ENCODE measurements around the gene GBX2.

GBX2 gene

DNA sequence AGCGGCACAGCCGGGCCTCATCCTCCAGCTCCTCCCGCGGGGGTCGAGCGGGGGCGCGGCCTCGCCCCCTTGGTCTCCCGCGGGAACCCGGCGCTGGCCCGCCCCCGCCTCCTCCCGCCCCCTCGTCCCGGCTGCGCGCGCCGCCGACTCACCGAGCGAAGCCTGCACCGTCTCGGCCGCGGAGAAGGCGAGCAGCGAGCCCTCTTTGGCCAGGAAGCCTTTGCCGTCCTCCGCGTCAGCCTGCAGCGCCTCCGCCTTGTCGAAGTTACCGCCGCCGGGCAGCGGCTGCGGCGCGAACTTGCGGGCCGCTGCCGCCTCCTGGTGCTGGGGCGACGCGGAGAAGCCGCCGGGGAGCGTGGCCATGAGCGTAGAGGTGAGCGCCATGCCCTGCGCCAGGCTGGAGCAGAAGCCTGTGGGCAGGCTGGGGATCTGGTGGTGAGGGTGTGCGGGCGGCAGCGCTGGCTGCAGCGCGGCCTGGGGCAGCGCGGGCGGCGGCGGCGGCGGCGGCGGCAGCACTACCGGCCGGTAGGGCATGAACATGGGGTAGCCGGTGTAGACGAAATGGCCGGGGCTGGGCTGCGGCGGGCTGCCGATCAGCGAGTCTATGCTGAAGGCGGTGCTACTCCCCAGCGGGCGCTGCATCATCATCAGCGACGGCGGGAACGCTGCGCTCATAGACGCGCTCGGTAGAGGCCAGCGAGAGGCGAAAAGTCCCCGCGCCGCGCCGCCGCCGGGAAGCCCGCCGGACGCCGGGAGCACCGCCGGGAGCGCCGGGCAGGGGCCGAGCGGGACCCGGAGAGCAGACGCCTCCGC, 683 bp downstream of the GBX2 start:
- no peak for DNase-seq (ENCODE audit: low read depth)

DNA sequence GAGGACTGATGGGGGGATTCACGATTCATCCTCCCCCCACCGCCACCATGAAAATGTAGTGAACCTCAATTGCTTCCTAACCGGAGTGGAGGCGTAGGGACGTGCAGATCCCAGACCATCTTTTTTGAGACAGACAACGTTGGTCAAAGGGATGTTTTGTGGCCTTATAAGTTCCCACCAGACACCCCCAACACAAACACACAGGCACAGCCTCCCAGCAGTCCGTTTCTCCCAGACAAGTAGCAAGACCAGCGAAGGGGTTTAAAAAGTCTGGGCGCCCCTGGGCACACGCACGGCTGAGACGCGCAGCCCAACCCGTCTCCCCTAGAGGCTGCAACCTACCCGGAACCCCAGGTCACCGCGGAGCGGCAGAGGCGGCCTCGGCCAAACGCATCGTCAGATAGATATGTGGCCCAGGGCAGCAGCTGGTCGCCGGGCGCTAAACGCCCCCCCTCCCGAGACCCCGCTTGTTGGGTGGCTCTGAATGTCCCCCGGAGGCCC, 1.3 kb downstream of the GBX2 start:
- DNase-seq (ENCODE audit: low read depth) = no peak

DNA sequence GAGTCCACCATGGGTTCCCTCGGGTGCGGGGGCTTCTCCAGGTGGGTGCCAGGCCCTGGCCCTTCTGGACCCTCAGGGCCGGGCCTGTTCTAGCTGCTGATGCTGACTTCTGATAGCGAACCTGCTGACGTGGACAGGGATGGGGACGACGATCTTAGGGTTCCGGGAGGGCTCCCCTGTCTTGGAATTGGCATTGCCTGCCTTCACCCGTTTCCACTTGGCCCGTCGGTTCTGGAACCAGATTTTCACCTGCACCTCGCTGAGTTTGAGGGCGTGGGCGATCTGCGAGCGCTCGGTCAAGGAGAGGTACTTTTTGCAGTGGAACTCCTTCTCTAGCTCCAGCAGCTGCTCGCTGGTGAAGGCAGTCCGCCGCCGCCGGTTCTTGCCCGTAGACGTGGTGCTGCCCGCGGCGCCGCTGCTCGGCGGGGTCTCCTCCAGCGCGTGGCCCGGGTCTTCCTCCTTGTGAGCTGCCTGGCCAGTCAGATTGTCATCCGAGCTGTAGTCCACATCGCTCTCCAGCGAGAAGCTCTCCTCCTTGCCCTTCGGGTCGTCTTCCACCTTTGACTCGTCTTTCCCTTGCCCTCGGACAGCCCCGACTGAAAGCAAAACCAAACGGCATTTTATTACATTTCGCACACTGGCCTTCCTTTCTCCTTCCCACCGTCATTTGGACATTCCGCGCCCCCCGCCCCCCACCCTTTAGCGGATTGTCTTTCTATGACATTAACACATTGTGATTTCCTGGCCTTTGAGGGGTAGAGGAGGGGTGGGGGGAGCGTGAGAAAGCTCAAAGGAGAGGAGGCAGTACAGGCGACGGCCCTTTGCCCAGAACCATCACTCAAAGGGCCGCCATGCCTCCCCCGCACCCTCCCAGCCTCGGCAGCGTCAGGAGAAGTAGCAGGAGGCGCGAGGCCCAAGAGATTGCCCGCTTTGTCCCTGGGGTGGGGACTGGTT, 2.1 kb downstream of the GBX2 start:
- no peak for DNase-seq (ENCODE audit: low read depth)

DNA sequence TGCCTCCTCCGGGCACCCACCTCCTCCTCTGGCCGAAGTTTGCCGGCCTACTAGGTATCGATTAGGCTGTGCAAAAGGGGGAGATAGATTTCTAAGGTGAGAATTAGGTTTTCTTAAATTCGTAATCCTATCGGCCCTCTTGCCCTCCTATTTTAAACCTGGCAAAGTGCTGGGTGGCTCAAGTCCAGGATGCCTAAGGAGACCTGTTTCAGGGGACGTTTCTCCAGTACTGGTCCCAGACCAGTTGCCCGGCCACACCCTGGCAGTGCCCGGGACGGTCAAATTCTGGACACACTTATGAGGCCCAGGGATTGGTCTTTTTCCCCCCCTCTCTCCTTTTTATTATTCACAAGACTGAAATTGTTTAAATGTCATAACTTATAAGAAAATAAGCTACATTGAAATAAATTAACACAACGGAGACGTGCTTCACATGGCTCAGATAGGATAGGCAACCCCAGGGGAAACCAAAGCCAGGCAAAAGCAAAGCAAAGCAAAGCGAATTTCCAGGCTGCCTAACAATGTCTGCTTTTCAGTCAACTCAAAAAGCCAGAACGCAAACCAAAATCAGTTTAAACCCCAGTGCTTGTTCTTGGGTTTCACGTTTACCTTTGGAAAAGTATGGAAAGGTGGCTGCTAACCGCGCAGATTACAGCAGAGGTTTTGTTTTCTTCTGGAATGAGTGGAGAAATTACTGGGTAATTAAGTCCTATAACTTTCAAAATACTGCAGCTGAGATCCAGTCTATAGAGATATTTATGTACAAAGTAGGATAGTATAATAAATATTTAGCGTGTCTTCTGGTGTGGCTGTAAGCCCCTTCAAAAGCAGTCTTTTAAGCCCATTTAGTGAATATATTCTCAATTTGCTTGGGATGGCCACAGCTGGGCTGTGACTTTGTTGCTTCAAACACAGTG, 3.0 kb downstream of the GBX2 start:
- DNase-seq (ENCODE audit: low read depth) = no peak

DNA sequence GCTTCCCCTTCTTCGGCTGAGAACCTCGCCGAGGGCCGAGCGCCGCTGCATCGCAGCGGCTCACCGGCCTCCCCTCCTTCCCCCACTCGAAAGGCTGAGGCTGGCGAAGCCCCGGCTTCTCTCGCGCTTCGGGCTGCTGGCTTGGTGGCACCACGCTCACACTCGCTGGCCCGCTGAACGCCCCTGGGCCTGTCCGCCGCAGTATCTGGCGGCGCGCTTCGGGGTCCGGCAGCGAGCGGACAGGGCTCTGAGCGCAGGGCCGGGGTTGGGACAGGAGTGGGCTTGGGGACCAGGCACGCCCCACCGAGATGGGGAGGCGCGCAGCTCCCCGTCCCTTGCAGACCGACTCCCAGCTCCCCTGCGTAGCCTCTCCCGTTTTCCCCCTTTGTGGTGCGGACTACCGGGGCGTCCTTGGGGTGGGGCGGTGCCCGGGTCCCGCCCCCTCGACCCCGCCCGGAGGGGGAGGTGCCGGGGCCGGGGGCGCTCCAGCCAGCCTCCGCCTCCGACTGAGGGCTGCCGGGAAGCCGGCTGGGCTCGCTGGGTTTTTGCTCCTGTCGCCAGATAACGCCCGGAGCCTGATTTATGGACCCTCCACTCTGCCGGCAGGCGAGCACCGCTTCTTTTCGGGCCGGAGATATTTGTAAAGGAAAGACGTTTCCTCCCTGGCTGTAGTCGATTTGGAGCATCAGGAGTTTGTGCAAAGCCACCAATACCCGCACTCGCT, 3.8 kb downstream of the GBX2 start:
- DNase-seq (ENCODE audit: low read depth) = no peak

DNA sequence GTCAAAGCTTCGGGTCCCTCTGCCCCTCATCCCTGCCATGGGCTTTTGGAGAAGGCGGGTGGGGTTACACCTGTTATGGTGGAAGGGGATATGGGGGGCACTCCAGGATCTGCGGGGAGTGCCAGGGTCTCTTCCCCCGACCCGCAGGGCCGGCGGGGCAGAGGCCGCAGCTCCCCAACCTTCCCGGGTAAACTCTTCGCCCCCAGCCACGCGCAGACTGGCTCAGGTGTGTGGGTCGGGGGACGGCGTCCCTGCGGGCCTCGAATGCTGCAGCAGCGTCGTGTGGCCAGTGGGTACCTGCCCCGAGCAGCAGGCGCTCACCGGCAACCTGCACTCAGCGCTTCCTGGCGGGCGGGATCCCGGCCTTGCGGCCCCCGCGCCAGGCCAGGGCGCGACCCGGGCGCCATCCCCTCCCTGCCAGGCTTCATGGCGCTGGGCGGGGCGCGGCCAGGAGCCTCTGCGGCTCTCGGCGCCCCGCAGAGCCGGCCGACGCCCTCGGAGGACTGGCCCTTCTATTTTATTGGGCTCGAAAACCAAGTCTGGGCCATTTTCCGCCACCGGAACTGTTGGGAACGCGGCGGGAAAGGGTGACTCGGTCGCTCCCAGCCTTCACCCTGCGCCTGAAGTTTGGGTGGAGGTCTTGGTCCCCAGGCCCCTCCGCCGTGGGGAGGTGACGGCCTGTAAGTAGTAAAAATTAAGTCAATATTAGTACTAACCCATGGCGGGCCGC, 4.5 kb downstream of the GBX2 start:
- DNase-seq (ENCODE audit: low read depth) = no peak

DNA sequence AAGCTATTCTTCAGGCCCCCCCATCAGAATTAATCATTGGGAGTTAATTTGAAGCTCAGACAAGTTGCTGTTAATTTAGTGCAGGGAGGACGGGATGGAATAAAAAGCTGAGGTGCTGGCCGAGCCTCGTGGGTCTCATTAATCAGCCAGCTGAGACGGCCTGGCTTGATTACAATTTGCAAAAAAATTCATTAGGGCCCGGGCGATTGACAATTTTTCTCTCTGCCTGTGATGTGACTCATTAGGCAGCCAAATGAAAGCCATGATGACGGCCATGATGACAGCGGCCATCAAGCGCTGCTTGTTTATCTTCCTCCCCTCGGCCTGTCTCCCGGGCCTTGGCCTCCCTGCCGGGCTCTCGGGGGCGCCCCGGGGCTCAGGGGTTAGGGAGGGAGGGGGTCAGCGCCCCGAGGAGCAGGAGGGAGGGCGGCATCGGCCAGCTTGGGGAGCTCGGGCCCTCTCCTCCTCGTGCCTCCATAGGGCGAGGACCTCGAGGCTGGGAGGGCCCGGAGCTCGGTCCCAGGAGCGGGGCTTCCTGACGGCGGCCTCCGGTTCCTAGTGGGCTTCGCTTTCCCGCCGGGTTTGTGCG, 5.2 kb downstream of the GBX2 start:
- no peak for DNase-seq (ENCODE audit: low read depth)

DNA sequence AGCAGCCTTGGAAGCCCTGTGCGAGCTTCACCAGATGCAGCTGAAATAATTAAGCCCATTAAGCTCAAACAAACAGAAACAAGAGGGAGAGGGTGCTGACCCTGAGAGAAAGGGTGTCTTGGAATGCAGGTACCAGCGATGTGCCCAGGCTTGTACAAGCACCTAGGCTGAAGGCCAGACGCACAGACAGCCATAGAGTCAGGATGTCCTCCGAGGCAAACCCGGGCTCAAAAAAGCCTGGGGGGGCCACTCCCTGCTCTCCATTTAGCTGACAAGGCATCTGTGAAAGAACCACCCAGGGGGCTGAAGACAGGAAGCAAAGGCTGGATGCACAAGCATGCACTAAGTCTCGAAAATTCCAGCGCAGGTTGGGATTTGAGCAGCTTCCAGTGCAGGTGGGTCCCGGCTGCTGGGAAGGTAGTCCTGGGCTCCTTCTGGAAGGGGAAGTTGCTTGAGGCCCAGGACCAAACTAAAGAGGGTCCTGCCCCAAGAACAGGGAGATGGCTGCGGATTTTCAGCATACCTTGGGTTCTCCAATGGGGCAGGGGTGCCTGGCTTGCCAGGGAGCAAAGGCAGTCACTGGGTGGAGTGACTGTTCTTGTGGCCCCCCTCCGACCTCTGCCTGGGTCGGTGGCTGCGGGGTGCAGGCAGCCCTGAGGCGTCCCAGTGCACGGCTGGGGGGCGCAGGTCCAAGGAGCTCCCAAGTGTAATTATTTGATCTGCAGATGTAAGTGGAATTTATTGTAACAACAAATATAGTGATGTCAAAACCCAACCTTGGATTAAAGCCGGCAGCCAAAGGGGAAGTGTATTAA, 5.9 kb downstream of the GBX2 start:
- no peak for DNase-seq (ENCODE audit: low read depth)

DNA sequence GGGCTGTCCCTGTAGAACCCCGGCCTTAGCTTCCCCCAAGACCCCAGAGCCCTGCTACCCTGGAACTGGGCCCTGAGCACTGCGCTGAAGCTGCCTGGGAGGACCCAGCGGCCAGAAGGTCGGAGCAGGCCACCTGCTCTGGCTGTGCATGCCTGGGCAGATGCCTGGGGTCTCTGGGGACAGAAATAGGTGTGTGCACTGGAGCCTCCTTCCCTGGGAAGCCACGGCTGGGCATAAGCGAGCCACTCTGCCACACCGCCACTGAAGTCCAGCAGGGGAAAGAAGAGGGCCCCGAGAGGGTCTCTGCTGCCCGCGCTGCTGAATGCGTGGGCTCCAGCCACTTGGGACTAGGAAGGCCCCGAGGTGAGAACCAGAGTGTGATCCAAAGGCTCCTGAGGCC, 6.7 kb downstream of the GBX2 start:
- DNase-seq (ENCODE audit: low read depth) = no peak

DNA sequence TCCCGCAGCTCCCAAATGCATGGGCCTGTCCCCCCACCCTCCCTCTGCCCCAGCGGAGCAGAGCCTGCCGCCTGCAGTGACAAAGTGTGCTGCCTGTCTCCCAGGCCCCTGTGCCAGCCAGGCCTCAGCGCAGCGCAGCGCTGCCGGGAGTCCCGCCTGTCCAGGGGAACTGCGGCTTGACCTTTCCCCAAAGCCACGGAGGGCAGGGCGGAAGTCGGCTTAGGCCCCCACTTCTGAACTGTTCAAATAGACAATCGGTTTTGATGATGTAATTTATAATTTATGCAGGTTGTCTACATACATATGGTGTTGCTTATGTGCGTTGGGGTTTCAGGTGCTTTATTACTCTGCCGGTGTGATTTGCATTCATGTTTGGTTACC, 7.1 kb downstream of the GBX2 start:
- no peak for DNase-seq (ENCODE audit: low read depth)

DNA sequence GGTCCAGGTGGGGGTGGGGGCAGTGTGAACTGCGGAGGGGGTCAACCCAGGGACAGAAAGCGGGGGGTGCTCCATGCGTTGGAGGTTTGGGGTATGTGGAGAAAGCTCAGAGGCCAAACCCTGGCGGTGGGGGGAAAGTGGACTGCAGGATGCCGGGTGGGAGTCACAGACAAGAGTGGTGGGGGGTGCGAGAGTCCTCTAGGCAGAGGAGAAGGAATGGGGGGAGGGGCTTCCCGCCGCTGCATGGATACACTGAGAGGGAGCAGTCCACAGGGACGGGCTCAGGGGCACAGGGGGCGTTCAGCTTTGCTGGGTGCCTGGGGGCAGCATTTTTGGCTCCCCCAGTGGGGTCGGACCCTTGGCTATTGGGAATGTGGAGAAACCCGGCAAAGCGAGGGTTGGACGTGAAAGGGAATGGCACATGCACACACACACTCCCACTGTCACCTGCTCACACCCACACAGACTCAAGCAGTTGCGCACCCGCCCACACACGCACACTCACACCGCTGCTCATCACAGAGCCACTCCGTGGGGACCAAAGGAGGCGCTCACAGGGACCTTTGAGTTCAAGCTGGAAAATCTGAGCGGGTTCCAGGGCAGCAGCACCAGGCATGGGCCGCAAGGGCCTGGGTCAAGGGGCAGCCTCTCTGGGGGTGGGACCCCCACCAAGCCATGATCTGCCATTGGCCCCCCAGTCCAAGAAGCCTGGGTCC, 7.7 kb downstream of the GBX2 start:
- no peak for DNase-seq (ENCODE audit: low read depth)

DNA sequence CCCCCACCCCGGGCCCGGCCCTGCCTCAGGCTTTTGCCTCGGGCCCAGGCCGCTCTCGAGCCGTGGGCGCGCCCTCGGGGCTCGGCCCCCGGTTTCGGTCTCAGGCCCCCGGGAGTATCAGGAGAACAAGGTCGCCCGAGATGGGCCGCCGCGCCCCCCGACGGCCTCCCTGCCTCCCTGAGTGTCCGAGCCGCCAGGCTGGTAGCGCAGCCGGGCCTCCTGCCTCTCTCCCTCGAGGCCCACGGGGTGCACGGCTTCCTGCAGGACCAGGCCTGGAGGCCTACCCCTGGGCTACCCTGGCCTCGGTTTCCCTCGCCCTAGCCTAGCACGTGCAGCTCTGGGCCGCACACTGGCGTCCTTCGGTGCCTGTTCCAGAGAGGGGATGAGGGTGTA, 8.4 kb downstream of the GBX2 start:
- DNase-seq (ENCODE audit: low read depth) = no peak

DNA sequence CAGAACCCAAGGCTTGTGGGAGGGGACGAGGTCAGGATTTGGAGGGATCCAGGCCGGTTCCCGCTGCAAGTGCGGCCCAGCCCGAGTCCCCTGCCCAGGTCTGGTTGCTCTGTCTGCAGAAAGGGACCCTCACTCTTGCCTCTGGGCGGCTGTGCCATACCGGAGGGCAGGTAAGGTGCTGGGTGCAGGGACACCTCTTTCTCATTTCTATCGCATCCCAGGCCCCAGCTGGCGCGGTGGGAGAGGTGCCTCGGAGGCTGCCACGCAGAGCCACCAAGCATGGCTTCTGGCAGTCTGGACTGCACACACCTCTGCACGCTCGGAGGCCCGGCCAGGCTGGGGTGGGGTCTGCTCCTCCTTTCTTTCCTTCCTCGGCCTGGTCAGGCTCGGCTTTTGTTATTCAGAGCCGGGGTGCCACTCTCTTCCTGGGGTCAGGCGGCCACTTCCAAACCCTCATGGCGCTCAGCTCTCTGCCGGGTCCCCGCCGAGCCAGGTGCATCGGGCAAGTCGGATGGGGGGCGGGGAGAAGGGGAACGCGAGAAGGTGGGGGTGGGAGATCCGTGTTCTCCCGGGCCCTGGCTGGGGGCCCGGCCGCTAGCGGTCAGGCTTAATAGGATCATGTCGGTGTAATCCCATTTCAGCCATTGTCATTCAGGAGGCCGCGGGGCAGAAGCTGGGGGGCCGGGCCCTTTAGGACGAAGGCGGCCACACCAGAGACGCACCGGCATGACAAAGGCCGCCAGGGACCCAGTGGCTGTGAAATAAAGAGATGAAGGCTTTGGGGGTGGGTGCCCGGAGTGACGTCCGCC, 9.0 kb downstream of the GBX2 start:
- no peak for DNase-seq (ENCODE audit: low read depth)

DNA sequence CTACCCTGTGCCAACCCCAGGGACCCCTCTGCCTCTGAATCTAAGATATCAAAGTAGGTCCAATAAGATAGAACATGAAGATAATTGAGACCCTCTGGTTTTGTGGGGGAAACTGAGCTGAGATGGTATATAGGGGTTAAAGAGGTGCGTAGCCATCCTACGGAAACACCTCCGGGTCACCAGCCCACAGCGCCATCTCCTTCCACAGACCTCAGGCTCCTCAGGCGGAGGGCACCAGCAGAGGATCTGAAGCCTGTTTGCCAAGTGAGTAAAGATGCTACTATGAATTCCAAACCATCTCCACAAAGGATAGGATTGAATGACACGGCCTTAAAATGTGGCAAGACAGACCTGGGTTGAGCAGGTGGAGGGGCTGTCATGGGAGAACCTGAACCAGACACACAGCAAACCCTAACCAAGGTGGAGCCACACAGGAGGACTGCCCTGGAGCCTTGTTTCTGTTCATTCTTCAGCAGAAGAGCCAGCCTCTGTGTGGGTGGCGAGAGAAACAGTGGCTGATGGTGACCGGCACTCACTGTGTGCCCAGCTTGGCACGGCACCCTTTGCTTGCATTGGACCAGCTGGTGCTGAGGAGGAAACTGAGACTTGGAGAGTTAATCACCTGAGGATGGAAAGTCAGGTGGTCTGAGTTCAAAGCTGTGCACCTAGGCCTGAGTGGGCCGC, 10.2 kb downstream of the GBX2 start:
- no peak for DNase-seq (ENCODE audit: low read depth)

DNA sequence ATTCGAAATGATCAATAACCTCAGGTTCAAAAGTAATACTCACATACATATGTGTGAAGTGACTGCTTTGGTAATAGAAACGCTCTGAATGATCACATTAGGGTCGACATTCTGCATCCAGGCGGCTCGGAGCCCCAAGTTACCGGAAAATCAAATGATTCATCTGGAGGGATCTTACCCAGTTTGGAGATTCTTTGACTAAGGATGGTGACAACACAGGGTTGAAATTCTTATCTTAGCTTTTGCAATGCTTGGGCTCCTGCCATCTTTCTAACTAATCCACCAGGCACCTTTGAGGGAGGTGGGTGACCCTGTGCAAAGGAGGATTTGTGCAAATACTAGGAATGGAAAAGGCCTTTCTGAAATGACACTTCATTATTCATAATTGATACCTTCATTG, 10.8 kb downstream of the GBX2 start:
- no peak for DNase-seq (ENCODE audit: low read depth)

DNA sequence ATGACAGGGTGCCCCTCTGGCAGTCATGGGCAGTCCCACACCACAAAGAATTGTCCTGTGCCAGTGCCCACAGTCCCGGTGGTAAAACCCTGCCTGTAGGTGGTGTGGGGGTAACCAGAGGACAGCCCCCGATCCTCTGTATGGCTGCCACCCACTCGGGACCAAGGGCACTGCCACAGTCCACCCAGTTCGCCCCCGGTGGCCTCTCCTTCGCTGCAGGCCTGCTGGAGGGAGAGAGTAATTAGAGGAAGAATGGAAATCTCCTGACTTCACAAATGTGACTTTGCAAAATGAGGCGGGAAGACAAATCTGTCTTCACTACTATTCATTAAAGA, 11.4 kb downstream of the GBX2 start:
- DNase-seq (ENCODE audit: low read depth) = no peak

DNA sequence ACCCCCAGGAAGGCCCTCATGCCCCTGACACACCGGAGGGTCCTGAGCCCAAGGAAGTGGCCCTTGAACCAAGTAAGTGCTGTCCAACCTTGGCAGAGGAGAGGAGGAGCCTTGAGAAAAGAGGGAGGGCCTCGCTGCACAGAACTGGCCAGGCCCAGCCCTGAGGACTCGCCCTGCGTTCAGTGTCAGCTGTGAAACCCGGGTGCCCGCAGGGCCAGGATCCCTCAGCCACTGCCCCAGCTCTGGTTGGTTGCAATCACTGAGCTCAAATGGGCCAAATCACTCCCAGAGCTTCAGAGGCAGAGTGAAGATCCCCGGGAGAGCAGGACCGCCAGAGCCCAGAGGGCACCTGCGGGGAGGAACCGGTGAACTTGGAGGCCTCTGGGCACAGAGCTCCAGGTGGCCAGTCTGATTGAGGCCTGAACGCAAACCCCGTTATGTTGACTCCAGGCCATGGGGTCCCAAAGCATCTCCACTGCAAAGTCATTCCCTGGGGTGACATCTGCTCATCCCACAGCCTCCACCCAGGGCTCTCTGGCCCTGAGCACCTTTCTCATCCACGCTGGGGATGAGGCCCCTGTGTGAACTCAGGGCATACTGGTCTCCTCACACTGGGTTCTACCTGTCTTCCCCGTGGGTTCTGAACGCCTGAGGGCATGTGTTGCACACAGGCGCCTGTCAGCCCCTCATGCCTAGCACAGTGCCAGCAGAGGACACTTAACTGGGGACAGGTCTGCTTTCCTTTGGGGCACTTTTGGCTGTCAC, 11.9 kb downstream of the GBX2 start:
- no peak for DNase-seq (ENCODE audit: low read depth)

All from HS-27A (cell line).